GM06990 (cell line): ENCODE measurements around the gene HOXC11.

Experiments
- DNase-seq: peaks from one replicate; pipeline ENCODE4 v3.0.0-alpha.2; 2011; ENCODE audit not compliant: insufficient read length; ENCODE audit errors: extremely low read depth
- H3K27me3 ChIP-seq: replicated peaks from 2 replicates; pipeline ENCODE4 v1.6.0; 2011; ENCODE audit warnings: low read length; ENCODE audit not compliant: control insufficient read depth, insufficient read depth
- H3K36me3 ChIP-seq: 2 replicates; pipeline ENCODE4 v1.5.1; 2011; ENCODE audit warnings: low read length; ENCODE audit not compliant: control insufficient read depth, insufficient read depth
- H3K4me3 ChIP-seq: replicated peaks from 2 replicates; pipeline ENCODE4 v1.5.1; 2011; ENCODE audit warnings: low read depth, mild to moderate bottlenecking, control low read depth, low read length
- TF ChIP-seq, protein P1 (sequence below): IDR thresholded peaks from 2 replicates; pipeline ENCODE4 v1.5.1; 2011; ENCODE audit warnings: low read length, control low read depth, mild to moderate bottlenecking, inconsistent platforms; ENCODE audit not compliant: insufficient read depth, poor library complexity, severe bottlenecking

Gene HOXC11

DNA sequence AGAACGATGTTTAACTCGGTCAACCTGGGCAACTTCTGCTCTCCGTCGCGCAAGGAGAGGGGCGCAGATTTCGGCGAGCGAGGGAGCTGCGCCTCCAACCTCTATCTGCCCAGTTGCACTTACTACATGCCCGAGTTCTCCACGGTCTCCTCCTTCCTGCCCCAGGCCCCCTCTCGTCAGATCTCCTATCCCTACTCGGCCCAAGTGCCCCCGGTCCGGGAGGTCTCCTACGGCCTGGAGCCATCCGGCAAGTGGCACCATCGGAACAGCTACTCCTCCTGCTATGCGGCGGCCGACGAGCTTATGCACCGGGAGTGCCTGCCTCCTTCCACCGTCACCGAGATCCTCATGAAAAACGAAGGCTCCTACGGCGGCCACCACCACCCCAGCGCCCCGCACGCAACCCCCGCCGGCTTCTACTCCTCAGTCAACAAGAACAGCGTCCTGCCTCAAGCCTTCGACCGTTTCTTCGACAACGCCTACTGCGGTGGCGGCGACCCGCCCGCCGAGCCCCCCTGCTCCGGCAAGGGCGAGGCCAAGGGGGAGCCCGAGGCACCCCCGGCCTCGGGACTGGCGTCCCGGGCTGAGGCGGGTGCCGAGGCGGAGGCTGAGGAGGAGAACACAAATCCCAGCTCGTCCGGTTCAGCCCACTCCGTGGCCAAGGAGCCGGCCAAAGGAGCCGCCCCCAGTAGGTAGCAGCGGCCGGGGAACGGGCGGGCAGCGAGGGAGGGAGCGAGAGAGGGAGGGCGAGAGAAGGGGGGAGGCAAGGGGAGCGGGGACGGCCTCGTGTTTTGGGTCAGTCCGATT lies 513 bp downstream of the HOXC11 start:
- Histone ChIP-seq H3K4me3 (no peak overlapping the region), H3K27me3 (peaks cover 9% of the 10 kb centered on the region), H3K36me3 (no peaks in the 10 kb centered on the region)
- no peak for DNase-seq
- TF ChIP-seq, protein P1, sequence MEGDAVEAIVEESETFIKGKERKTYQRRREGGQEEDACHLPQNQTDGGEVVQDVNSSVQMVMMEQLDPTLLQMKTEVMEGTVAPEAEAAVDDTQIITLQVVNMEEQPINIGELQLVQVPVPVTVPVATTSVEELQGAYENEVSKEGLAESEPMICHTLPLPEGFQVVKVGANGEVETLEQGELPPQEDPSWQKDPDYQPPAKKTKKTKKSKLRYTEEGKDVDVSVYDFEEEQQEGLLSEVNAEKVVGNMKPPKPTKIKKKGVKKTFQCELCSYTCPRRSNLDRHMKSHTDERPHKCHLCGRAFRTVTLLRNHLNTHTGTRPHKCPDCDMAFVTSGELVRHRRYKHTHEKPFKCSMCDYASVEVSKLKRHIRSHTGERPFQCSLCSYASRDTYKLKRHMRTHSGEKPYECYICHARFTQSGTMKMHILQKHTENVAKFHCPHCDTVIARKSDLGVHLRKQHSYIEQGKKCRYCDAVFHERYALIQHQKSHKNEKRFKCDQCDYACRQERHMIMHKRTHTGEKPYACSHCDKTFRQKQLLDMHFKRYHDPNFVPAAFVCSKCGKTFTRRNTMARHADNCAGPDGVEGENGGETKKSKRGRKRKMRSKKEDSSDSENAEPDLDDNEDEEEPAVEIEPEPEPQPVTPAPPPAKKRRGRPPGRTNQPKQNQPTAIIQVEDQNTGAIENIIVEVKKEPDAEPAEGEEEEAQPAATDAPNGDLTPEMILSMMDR, result no peak

DNA sequence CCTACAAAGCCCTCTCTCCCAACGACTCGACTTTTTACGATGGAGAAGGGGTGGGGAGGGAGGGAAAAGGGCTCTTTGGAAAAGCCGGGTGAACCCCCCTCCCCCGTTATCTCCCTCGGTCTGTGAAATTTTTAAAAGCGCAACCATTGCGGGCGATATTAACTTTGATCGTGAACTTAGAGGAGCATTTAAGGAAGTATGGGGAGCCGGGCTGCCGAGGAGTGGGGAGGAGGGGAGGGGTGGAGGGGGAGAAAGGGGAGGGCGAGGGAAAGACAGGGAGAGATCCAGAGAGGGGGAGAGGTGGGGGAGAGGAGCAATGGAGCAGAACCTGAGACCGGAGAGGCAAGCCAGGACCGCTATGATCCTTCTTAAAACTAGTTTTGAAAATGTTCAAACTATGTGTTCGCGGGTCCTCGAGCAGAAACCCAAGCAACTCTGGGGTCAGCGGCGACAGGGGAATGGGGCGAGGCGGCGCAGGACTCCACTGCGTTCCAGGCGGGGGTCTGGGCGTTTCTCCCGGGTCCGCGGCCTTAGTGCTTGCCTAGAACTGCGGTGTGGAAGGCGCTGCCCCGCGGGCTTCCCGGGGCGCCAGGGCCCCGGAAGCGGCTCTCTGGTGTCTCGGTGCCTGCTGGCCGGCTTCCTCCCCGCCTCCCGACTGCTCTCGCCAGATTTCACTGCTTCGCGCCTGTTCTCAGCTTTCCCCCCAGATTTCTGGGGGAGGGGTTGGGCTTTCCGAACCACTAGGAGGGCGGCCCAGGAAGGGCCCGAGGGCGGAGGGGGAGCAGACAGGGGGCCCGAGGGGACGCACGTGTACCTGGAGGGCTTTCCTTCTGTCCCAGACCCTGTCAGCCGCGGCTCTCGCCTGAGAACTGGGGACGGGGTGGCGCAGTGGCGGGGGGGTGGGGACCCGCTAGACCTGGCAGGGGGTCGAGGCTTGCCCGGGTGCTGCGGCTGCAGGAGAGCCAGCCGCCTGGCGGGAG lies 1.4 kb downstream of the HOXC11 start, which contains the start of gene HOTAIR:
Gene HOTAIR, minus strand, starts transcription at position 871 of the 980 bp plus-strand sequence.
- H3K36me3 ChIP-seq, result no peaks in the 10 kb centered on the region
- DNase-seq, result peak; percentile 66
- TF ChIP-seq, protein P1, result no peak
- peaks cover 7% of the 10 kb centered on the region for H3K27me3 ChIP-seq
- peak within 1 kb of the TSS; percentile 45 for H3K4me3 ChIP-seq

DNA sequence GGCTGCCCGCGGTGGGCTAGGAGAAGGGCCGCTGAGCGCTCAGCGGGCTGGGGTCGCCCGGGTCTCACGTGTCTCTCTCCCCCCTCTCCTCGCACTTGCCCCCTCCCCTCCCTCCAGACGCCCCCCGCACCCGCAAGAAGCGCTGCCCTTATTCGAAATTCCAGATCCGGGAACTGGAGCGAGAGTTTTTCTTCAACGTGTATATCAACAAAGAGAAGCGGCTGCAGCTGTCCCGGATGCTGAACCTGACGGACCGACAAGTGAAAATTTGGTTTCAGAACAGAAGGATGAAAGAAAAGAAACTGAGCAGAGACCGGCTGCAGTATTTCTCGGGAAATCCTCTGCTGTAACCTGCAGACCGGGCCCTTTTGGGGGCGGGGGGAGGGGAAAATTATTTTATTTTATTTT lies 2.1 kb downstream of the HOXC11 start:
- Histone ChIP-seq H3K36me3 (no peaks in the 10 kb centered on the region), H3K27me3 (peaks cover 1% of the 10 kb centered on the region), H3K4me3 (peak overlapping the region; percentile 45)
- TF ChIP-seq, protein P1, result no peak
- DNase-seq, result no peak

DNA sequence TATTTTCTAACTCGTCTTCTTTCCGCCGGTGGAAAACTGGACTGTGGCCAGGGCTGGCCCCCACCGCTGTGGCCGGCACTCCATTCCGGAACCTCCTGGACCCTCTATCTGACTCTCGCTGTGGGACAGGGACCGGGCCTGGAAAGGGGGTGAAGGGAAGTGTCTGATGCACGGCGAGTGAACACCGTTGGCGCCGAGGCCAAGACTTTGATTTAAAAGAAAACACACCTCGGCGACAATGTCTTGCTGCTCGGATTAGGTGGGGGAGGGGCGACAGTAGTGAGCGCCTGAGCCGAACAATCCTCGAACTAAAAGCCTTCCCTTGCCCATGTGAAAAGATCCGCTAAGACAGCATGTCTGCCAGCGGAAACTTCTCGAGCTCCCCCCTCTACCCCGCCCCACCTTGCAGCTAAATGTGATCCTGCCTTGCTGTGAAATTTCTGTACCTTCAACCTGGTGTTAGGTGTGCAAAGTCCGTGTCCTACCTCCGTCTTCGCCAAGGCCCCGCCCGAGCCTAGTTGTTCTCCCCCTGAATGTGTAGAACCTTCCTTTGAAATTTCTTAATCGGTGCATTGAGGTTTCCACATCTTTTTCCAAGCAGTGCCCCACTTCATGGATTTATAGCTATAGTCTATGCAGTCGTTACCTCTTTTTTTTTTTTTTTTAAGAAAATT lies 2.7 kb downstream of the HOXC11 start:
- no peak for DNase-seq

DNA sequence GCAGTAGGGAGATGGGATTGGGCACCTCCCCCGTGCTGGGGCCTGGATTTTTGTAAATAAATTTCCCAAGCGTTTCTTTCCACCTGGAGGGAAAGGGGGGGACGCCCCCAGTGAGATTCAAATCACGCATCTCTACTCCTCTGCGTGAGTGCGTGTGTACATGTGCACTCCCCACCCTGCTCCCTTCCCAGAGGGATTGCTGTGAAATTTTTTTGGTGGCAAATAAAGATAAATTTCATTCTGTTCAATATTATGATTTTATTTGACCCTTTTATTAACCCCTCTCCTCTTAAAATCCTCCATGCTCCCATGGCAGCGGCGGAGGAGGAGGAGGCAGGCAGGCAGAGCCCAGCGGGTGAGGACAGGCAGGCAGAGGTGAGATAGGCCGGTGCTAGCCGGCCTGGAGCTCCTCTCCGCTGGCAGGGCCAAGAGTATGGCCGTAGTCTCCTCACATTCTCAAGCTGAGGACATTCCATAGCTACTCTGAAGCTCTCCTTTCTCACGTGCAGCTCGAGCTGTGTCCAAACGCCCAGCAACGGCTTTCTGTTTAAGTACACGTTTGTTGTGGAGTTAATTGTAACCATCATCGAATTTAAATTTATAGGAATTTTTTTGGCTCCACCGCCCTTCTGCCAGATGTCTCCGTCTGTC lies 3.4 kb downstream of the HOXC11 start:
- DNase-seq, result no peak
- Histone ChIP-seq H3K4me3 (no peak overlapping the region), H3K36me3 (no peaks in the 10 kb centered on the region), H3K27me3 (no peaks in the 10 kb centered on the region; the same call in none of the 2 replicates)
- TF ChIP-seq, protein P1, result no peak

More for the DNA sequence above, 2.7 kb downstream of the HOXC11 start:
- H3K4me3 ChIP-seq, result no peak overlapping the region
- H3K36me3 ChIP-seq, result no peaks in the 10 kb centered on the region
- H3K27me3 ChIP-seq, result peaks cover 1% of the 10 kb centered on the region
- TF ChIP-seq, protein P1, result no peak
